HG03469 (cell line): ENCODE data around the gene CAP2.
"Not testable (repeated sequence)": the region's sequence is repeated elsewhere in the genome, so short reads cannot be mapped to it uniquely, and the experiment has no call there.

Experiments
- ATAC-seq: cut with Tn5 transposase; IDR thresholded peaks from one replicate; pipeline ENCODE4 v1.9.1; 2021; ENCODE audit warnings: mild to moderate bottlenecking, moderate library complexity, moderate number of reproducible peaks; ENCODE audit not compliant: unreplicated experiment

Gene CAP2

GRCh38 chr6:17565399-17565798 is 172.0 kb downstream of the CAP2 start:
- no peak for ATAC-seq

- ATAC-seq: no peak
These were observed 181.6 kb downstream of the CAP2 start for GRCh38 chr6:17574866-17575560.

- ATAC-seq: no peak
These were observed 183.7 kb downstream of the CAP2 start for GRCh38 chr6:17577059-17577458.

GRCh38 chr6:17580518-17581048 is 187.2 kb downstream of the CAP2 start:
- no peak for ATAC-seq

DNA sequence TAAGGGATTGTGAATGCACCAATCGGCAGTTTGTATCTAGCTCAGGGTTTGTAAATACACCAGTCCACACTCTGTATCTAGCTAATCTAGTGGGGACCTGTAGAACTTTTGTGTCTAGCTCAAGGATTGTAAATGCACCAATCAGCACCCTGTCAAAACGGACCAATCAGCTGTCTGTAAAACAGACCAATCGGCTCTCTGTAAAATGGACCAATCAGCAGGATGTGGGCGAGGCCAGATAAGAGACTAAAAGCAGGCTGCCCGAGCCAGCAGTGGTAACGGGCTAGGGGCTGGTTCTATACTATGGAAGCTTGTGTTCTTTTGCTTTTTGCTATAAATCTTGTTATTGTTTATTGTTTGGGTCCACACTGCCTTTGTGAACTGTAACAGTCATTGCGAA is 187.9 kb downstream of the CAP2 start:
- ATAC-seq: not testable (repeated sequence)

DNA sequence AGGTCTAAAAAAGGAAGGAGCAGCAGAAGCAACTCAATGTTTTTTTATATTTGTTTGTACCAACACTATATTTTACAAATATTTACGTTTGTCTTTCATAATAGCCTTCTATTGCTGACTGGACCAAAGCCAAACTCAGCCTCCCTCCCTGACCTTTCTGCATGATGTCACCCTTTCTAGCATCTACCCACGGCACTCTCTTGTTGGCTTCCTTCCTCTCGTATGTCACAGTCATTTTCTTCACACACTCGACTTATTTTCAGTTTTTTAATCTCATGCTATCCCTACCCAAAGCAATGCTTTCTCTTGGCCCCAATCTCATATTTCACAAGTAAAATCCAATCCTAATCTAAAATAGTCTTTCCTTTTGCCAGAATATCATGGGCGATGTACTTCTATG is 190.4 kb downstream of the CAP2 start:
- no peak for ATAC-seq

GRCh38 chr6:17584241-17584803 is 190.9 kb downstream of the CAP2 start:
- ATAC-seq: peak; percentile 59

DNA sequence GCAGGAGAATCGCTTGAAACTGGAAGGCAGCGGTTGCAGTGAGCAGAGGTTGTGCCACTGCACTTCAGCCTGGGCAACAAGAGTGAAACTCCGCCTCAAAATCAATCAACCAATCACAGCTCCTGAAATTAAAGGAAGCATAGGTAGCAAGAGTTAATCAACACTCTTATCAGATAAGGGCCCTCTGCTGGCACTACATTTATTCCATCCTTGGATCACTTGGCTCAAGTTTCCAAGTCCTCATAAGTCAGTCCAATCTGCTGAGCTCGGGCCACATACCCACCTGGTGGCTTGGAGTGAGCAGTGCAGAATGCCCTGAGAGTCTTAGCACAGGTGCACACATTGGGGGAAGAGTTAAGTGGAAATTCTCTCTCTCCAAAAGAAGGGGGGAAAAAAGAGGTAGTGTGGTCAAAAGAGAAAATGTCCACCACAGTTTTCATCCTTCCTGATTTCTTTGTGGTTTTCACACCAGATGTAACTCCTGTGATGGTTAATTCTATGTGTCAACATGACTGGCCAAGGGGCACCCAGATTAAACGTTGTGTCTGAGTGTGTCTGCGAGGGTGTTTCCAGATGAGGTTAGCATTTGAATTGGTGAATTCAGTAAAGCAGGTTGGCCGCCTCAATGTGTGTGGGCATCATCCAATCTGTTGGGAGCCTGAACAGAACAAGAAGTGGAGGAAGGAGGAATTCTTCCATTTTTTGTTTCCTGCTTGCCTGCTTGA is 192.5 kb downstream of the CAP2 start:
- ATAC-seq: no peak

- ATAC-seq: not testable (repeated sequence)
These were observed 193.2 kb downstream of the CAP2 start for GRCh38 chr6:17586623-17587022.

DNA sequence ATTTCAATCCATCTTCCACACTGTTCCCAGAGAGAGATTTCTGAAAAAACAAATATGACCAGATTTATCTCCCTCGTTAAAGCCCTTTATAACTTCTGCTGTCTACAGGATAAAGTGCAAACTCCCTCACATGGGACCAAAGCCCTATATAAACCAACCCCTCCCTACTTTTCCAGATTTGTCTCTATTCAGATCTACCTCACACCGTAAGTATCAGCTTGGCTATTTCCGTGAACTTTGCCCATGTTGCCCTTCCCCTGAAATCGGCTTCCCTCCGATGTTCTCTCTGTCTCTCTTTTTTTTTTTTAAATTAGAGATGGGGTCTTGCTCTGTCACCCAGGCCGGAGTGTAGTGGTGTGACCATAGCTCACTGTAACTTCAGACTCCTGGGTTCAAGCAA is 194.6 kb downstream of the CAP2 start:
- no peak for ATAC-seq

DNA sequence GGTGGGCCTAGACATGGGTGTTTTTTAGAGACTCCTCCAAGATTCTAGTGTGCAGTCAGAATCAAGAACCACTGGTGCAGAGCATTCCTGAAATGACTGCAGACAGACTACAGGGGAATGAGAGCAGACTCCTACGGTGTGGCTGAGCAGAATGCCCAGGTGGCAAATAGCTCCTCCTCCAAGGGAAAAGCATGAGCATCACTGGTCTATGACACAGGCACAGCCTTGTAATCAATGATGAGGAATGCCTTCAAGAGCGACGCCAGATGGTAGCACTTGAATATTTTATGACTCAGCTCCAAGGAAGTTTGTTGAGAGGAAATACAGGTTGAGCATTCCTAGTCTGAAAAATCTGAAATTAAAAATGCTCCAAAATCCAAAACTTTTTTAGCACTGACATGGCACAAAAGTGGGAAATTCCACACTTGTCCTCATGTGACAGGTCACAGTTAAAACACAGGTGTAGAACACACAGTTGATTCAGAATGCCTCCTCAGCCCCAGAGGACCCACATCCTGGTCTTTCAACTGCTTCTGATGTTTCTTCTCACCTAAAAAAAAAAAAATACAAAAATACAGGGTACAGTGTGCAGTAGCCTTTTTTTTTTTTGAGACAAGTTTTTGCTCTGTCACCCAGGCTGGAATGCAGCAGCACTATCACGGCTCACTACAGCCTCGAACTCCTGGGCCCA is 196.2 kb downstream of the CAP2 start:
- ATAC-seq: no peak

DNA sequence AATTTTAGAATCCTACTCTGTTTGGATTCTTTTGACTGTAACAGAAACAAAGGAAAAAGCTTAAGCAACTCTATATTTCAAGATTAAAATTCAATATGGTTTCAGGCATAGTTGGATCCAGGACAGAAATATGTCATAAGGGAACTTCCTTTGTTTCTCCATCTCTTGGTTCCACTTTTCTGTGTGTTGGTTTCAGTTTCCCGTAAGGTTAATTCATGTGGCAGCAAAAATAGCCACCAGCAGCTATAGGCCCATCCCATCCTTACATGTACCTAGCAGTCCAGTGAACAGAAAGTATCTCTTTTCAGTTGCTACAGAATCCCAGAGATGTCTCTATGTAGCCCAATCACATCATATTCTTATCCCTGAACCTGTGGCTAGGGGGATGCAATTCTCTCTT is 197.9 kb downstream of the CAP2 start:
- ATAC-seq: no peak

DNA sequence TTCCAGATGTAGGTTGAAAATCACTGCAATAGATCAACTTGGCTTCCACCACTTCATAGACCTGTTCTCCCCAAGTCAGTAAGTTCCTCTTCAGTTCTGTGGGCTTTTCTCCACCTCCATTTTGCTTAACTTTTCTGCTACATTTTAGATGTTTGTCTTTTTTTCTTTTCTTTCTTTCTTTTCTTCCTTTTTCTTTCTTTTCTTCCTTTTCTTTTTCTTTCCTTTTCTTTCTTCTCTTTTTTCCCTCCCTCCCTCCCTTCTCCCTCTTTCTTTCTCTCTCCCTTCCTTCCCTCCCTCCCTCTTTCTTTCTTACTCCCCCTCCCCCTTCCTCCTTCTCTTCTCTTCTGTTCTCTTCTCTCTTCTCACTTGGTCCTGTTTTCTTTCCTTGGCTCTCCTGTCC is 199.9 kb downstream of the CAP2 start:
- ATAC-seq: no peak

DNA sequence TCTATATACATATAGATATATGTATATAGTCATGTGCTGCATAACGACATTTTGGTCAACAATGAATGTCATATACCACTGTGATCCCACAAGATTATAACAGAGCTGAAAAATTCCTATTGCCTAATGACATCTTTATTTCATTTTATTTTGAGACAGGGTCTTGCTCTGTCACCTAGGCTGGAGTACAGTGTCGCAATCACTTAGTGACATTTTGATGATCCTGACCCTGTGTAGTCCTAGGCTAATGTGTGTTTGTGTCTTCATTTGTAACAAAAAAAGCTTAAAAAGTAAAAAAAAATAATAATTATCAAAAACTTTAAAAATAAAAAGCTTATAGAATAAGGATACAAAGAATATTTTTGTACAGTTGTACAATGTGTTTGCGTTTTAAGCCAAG is 202.7 kb downstream of the CAP2 start:
- no peak for ATAC-seq

DNA sequence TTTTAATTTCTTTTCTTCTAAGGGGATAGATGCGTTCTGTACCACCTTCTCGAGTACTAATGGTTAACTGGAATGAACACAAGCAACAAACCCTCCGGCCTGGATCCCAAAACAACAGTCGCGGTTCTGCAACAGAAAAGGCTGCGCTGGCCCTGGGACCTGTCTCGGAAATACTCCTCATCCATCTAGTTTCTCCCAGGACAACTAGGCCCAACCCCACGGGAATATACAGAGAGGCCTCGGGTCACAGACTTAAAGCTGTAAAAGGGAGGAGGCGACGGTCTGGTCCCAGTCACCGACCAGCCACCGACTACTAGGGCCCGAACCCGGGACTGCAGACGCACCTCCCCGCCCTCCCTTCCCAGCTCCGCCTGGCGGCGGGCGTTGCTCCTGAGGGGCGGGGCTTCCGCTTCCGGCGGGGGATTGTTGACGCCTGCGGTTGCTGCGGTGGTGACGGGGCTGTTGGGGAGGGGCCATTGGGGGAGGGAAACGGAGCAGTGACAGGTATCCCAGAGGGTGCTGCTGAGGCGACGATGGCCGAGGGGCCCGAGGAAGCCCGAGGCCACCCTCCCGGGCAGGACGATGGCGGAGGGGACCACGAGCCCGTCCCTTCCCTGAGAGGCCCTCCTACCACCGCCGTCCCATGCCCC is 206.6 kb downstream of the CAP2 start, which contains the start of gene FAM8A1:
Gene FAM8A1 (plus strand): TSS at position 426 of the 650 bp plus-strand sequence. CDS start 108 bp downstream, at position 534.
- peak; percentile 68 for ATAC-seq

GRCh38 chr6:17600527-17601385 is 207.4 kb downstream of the CAP2 start:
- ATAC-seq: peak; percentile 43

- ATAC-seq: no peak
These were observed 207.9 kb downstream of the CAP2 start for GRCh38 chr6:17601386-17601703.

DNA sequence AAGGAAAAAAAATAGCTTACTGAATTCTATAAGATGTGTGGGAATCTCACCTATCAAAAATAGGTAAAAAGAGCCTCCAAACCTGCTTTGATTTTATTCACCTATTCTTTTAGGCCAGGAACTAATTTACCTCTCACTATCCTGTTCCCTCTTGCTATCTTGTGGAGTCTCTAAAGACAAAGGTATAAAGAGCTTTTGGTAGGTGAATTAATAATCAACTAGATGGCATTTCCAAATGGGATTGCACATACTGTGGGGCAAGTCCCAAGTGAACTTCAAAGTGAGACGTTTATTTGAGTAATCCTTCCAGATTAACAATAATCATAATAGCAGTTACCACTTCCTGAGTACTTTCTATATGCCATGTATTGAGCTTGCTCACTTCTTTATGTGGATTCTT is 209.5 kb downstream of the CAP2 start:
- ATAC-seq: no peak

- ATAC-seq: no peak
These were observed 213.2 kb downstream of the CAP2 start for GRCh38 chr6:17606606-17607005.
